Measurements from ENCODE around the gene NR2E1.
A peak's percentile ranks its signal among the peaks of the same experiment; 100 is the strongest.

Gene NR2E1

DNA sequence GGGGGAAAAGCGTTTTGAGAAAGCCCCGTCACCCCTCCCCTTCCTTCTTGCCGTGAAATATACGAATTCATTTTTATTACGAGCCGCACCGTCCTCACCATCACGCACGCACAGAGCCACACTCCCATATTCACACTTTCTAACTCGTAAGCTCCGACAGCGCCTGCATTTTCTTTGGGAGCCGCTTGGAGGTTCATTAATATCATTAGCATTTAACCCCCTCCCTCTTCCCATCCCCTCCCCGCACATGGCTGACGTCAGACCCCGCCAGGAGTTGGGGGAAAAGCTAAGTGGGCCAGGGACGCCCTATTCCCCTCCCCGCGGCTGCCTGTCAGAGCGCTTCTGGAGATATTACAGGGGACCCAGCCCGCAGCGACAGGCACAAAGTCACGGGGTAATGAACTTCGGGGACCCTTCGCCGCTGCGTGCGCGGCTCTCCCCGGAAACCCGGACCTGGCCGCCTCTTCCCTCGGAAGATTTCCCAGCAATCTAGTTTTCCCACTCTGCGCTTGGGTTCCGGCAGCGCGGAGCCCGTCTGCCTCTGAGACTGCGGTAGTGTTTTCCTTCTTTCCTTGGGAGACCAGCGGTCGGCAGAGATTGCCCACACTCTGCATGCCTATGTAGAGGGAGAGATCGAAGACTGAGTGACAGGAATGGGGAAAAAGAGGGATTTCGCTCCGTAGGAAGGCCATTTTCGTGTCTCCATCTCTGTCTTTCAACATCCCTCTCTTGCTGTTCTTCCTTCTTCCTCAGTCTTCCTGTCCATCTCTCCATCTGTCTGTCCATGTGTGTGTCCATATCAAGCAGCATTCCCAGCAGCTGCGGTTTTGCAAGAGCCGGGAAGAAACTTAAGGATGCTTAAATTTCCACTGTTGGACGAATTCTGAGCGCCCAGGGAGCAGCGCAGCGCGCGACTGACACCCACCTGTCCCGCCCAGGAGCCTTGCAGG, at the start of gene NR2E1:
TSS of gene NR2E1 (plus strand) at position 309 of the 950 bp plus-strand sequence. CDS start 744 bp downstream, outside the sequence.
- no peaks in the 10 kb centered on the region for H3K9me2 ChIP-seq (replicated peaks; ENCODE audit: low read depth, low read length)
- TF ChIP-seq EZH2phosphoT487 (IDR thresholded peaks at IDR 0.05; ENCODE audit: borderline replicate concordance): no peak
- H3F3A ChIP-seq (ENCODE audit: low read depth): no peaks in the 10 kb centered on the region
- no peaks in the 10 kb centered on the region for H3K79me2 ChIP-seq (ENCODE audit: insufficient read depth, low read length)
- H3K4me3 ChIP-seq (ENCODE audit: low read length, poor library complexity, severe bottlenecking): no peak within 1 kb of the TSS
- no peaks in the 10 kb centered on the region for H3K9me3 ChIP-seq (ENCODE audit: insufficient read depth, low read depth, low read length)
- H4K20me1 ChIP-seq (ENCODE audit: insufficient read depth, low read length, poor library complexity, severe bottlenecking): no peaks in the 10 kb centered on the region
- H3K27me3 ChIP-seq (ENCODE audit: insufficient read depth, low read length, poor library complexity, severe bottlenecking): no peaks in the 10 kb centered on the region
- no peaks in the 10 kb centered on the region for H3K4me1 ChIP-seq (ENCODE audit: insufficient read depth, low read length, poor library complexity, severe bottlenecking)
- no peak within 1 kb of the TSS for H3K9ac ChIP-seq (ENCODE audit: low read depth, low read length, poor library complexity, severe bottlenecking)
- no peaks in the 10 kb centered on the region for H3K36me3 ChIP-seq (ENCODE audit: insufficient read depth, low read length)
- no peak within 1 kb of the TSS for H2AFZ ChIP-seq (ENCODE audit: low read length)
- no peak within 1 kb of the TSS for H3K4me2 ChIP-seq (ENCODE audit: low read depth, low read length, poor library complexity, severe bottlenecking)

DNA sequence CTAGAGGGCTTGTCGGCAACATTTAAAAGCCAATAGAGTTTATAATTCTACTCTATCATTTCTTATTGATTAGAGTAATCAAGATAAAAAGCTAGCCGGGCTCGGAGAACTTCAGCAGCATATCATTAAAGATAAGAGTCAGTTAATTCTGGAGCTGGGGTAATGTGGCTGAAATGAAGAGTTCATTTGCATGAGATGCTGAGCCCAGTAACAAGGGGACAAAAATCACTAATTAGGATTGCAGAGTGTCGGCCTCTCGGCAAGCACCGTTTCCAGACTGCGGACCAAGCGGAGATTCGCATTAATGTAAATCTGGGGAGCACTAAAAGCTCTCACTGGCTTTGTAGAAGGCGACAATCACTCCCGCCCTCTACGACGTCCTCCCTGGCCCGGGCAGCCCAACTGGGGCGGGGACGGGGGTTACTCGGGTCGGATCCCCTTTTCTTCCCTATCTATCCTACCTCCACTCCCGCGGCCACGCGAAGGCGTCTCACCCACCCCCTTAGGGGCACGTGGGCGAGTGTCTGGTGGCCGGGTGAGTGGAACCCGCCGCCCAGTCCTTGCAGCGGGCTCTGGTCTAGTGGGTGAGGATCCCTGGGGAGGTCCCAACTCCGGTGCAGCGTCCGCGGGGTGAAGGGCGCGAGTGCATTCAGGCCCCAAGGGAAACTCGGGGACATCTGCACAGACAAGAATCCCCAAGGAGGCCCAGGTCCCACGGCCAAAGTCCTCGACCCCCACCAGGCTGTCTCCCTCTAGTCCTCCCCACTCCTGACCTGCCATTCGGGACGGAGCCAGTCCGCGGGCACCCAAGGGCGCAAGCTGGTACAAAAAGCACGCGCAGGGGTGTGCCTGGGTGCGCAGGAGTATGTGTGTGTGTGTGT, 49.0 kb upstream of the NR2E1 start:
- no peaks in the 10 kb centered on the region for H3F3A ChIP-seq (ENCODE audit: low read depth)
- H3K27me3 ChIP-seq (ENCODE audit: insufficient read depth, low read length, poor library complexity, severe bottlenecking): no peaks in the 10 kb centered on the region
- H3K79me2 ChIP-seq (ENCODE audit: insufficient read depth, low read length): no peaks in the 10 kb centered on the region
- H3K4me1 ChIP-seq (ENCODE audit: insufficient read depth, low read length, poor library complexity, severe bottlenecking): peaks cover 3% of the 10 kb centered on the region
- H4K20me1 ChIP-seq (ENCODE audit: insufficient read depth, low read length, poor library complexity, severe bottlenecking): no peaks in the 10 kb centered on the region
- peak overlapping the region; percentile 84 for H3K4me3 ChIP-seq (ENCODE audit: low read length, poor library complexity, severe bottlenecking)
- H3K36me3 ChIP-seq (ENCODE audit: insufficient read depth, low read length): no peaks in the 10 kb centered on the region
- H3K4me2 ChIP-seq (ENCODE audit: low read depth, low read length, poor library complexity, severe bottlenecking): peak overlapping the region; percentile 77
- TF ChIP-seq EZH2phosphoT487 (IDR thresholded peaks at IDR 0.05; ENCODE audit: borderline replicate concordance): no peak
- TF ChIP-seq, protein P1, sequence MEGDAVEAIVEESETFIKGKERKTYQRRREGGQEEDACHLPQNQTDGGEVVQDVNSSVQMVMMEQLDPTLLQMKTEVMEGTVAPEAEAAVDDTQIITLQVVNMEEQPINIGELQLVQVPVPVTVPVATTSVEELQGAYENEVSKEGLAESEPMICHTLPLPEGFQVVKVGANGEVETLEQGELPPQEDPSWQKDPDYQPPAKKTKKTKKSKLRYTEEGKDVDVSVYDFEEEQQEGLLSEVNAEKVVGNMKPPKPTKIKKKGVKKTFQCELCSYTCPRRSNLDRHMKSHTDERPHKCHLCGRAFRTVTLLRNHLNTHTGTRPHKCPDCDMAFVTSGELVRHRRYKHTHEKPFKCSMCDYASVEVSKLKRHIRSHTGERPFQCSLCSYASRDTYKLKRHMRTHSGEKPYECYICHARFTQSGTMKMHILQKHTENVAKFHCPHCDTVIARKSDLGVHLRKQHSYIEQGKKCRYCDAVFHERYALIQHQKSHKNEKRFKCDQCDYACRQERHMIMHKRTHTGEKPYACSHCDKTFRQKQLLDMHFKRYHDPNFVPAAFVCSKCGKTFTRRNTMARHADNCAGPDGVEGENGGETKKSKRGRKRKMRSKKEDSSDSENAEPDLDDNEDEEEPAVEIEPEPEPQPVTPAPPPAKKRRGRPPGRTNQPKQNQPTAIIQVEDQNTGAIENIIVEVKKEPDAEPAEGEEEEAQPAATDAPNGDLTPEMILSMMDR (conservative IDR thresholded peaks at IDR 0.05; ENCODE audit: low read length): no peak
- H3K9ac ChIP-seq (ENCODE audit: low read depth, low read length, poor library complexity, severe bottlenecking): no peak overlapping the region
- H2AFZ ChIP-seq (ENCODE audit: low read length): peak overlapping the region; percentile 99
- H3K9me2 ChIP-seq (replicated peaks; ENCODE audit: low read depth, low read length): no peaks in the 10 kb centered on the region
- no peaks in the 10 kb centered on the region for H3K9me3 ChIP-seq (ENCODE audit: insufficient read depth, low read depth, low read length)

DNA sequence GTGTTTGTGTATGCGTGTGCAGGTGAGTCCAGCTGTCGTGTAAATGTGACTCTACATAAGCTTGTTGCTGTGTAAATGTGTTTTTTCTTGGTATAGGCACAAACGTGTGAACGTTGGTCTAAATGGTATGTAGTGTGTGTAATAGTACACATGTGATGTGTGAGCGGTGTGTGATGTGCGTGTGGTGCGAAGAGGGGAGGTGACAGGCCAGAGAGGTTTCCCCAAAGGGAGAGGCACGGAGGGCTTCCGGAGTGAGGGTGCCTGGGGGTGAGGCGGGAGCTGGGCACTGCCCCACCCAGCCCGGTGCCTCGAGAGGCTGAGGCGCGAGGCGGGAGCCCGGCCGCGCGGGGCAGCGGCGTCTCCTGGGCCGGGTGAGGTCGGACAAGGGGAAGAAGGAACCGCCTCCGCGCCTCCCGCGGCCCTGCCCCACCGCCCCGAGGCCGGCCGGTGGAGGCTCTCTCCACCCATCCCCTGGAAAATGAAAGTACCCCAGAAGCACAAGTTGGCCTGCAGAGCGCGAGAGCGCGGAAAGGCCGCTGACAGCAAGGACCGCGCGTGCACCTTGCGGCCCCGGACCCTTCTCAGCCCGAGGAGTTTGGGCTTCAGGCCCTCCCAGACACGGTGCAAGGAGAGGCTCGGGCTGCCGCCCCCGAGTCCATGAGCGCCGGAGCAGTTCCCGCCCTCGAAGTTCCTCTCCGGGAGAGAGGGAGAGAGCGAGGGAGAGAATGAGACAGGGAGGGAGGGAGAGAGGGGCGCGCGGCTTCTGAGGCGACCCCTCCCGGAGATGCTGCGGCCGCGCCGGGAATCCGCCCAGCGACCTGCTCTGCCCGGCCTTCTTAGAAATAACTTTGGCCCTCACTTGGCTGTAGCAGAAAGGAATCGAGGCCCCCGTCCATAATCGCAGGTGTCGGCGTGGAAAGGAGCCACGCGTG, 48.1 kb upstream of the NR2E1 start:
- H3K9ac ChIP-seq (ENCODE audit: low read depth, low read length, poor library complexity, severe bottlenecking): peak overlapping the region; percentile 75
- H2AFZ ChIP-seq (ENCODE audit: low read length): peak overlapping the region; percentile 99
- no peaks in the 10 kb centered on the region for H4K20me1 ChIP-seq (ENCODE audit: insufficient read depth, low read length, poor library complexity, severe bottlenecking)
- H3K36me3 ChIP-seq (ENCODE audit: insufficient read depth, low read length): no peaks in the 10 kb centered on the region
- H3K27me3 ChIP-seq (ENCODE audit: insufficient read depth, low read length, poor library complexity, severe bottlenecking): no peaks in the 10 kb centered on the region
- H3F3A ChIP-seq (ENCODE audit: low read depth): no peaks in the 10 kb centered on the region
- TF ChIP-seq, protein P1 (conservative IDR thresholded peaks at IDR 0.05; ENCODE audit: low read length): no peak
- no peak for TF ChIP-seq EZH2phosphoT487 (IDR thresholded peaks at IDR 0.05; ENCODE audit: borderline replicate concordance)
- H3K9me2 ChIP-seq (replicated peaks; ENCODE audit: low read depth, low read length): no peaks in the 10 kb centered on the region
- H3K4me3 ChIP-seq (ENCODE audit: low read length, poor library complexity, severe bottlenecking): peak overlapping the region; percentile 84
- no peaks in the 10 kb centered on the region for H3K9me3 ChIP-seq (ENCODE audit: insufficient read depth, low read depth, low read length)
- H3K4me2 ChIP-seq (ENCODE audit: low read depth, low read length, poor library complexity, severe bottlenecking): peak overlapping the region; percentile 77
- peaks cover 3% of the 10 kb centered on the region for H3K4me1 ChIP-seq (ENCODE audit: insufficient read depth, low read length, poor library complexity, severe bottlenecking)
- H3K79me2 ChIP-seq (ENCODE audit: insufficient read depth, low read length): no peaks in the 10 kb centered on the region
